NCI-H2029 (cell line): ENCODE data around the gene DCAF11.

Experiments
- DNase-seq: peaks from one replicate; lab custom pipeline; 2025; lab: John Stamatoyannopoulos, UW

Gene DCAF11

GRCh38 chr14:24121210-24121609 is 6.6 kb downstream of the DCAF11 start:
- DNase-seq, result no peak

- no peak for DNase-seq
These were observed 7.8 kb downstream of the DCAF11 start for GRCh38 chr14:24122416-24122815.

GRCh38 chr14:24122898-24123297 is 8.3 kb downstream of the DCAF11 start:
- DNase-seq, result no peak

- no peak for DNase-seq
These were observed 9.1 kb downstream of the DCAF11 start for GRCh38 chr14:24123424-24124417.

GRCh38 chr14:24126939-24127338 is 12.4 kb downstream of the DCAF11 start:
- DNase-seq, result no peak

- DNase-seq, result no peak
These were observed 13.1 kb downstream of the DCAF11 start for GRCh38 chr14:24127673-24128072.

GRCh38 chr14:24129410-24129998 is 14.9 kb downstream of the DCAF11 start:
- DNase-seq, result no peak

GRCh38 chr14:24130380-24130716 is 15.8 kb downstream of the DCAF11 start, which contains the start of gene FITM1:
Gene FITM1, plus strand, starts transcription at chr14:24130659. Its CDS starts 905 bp downstream, at chr14:24131564.
- no peak for DNase-seq

- DNase-seq, result no peak
These were observed 16.4 kb downstream of the DCAF11 start for GRCh38 chr14:24130717-24131548.

GRCh38 chr14:24131549-24131966 is 17.0 kb downstream of the DCAF11 start:
- no peak for DNase-seq

- DNase-seq, result peak; percentile 90
These were observed 17.6 kb downstream of the DCAF11 start for GRCh38 chr14:24132061-24132685.

GRCh38 chr14:24132976-24133375 is 18.4 kb downstream of the DCAF11 start:
- DNase-seq, result no peak

GRCh38 chr14:24133735-24134134 is 19.2 kb downstream of the DCAF11 start:
- no peak for DNase-seq

- DNase-seq, result no peak
These were observed 20.9 kb downstream of the DCAF11 start for GRCh38 chr14:24135584-24135833.

- DNase-seq, result peak; percentile 84
These were observed 21.5 kb downstream of the DCAF11 start, which contains the start of gene PSME1 for GRCh38 chr14:24135834-24136683. Gene PSME1, plus strand, starts transcription at chr14:24136194. Its CDS starts 69 bp downstream, at chr14:24136263.

- DNase-seq, result no peak
These were observed 22.3 kb downstream of the DCAF11 start for GRCh38 chr14:24136684-24137528.

GRCh38 chr14:24137529-24138395 is 23.2 kb downstream of the DCAF11 start:
- DNase-seq, result no peak

- DNase-seq, result no peak
These were observed 24.1 kb downstream of the DCAF11 start for GRCh38 chr14:24138396-24139271.
